HG03571 (cell line): ENCODE measurements around the gene THAP4.
A peak's percentile ranks its signal among the peaks of the same experiment; 100 is the strongest.

Experiments used
- ATAC-seq: cut with Tn5 transposase; IDR thresholded peaks from one replicate; pipeline ENCODE4 v1.9.1; 2021; ENCODE audit not compliant: unreplicated experiment

Gene THAP4

DNA sequence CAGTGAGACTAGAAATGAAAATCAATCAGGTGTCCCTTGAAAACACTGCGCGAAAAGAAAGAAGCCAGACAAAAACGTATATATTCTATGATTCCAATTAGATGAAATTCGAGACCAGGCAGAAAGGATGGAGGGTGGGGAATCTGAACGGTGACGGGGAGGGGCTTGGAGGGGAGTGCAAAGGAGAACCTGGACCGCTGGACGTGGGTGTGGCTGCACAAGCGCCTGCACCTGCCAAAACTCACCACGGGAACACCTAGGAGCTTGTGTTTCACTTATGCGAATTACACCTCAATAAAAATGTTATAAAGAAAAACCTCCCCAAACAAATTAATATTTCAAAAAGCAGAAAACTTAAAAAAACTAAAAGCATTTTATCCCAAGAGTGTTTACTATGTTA, 21.9 kb downstream of the THAP4 start:
- no peak for ATAC-seq

GRCh38 chr2:241613017-241613780, 23.8 kb downstream of the THAP4 start:
- no peak for ATAC-seq

DNA sequence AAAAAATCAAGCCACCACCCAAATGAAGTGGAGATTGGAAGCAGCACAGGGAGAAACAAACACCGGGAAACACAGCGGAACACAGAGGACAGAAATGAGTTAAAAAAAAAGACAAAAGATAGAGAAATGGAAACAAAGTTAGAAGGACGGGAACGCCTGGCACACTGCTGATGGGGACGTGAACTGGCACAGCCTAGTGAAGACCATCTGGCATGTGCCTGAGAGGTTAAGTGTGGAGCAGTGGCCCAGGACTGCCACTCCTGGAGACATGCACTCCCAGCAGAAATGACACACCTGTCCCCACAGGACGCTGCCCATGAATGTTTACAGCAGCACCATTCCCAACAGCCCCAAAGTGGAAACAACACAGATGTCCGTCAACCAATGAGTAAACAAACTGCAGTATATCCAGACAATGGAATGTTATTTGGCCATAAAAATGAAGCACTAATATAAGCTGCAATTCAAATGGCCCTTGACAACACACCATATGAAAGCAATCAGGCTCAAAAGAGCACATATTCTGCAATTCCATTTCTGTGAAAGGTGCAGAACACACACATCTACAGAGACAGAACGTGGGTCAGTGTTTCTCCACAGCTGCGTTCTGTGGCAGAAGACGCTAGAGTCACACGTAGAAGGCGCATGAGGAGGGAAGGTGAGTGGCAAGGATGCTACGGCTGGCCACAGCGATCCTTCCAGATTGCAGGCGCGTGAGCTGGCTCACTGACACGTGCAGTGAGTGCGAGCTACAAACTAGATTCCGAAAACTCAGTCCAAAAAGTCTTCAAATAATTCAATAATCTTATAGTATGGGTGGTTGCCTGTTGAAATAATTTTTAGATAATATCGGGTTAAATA, 24.6 kb downstream of the THAP4 start:
- ATAC-seq = no peak

DNA sequence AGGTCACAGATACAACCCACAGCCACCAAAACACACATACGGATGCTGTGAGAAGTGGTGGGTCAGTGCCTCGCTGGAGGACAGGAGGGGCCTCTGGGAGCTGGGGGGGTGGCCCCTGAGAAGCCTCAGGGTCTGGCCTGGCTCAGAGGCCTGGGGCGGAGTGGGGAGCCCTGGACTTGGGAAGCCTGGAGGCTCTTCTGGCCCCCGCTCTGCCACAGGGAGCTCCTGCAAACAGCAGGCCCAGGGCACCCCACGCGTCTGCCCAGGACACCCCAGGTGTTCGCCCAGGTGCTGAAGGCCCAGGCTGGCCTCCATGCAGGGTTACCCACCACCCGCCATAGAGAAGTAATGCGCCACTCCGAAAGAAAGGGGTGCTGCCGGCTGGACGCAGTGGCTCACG, 25.9 kb downstream of the THAP4 start:
- no peak for ATAC-seq

- peak; percentile 86 for ATAC-seq
Measured at GRCh38 chr2:241609859-241610793, 26.8 kb downstream of the THAP4 start.

DNA sequence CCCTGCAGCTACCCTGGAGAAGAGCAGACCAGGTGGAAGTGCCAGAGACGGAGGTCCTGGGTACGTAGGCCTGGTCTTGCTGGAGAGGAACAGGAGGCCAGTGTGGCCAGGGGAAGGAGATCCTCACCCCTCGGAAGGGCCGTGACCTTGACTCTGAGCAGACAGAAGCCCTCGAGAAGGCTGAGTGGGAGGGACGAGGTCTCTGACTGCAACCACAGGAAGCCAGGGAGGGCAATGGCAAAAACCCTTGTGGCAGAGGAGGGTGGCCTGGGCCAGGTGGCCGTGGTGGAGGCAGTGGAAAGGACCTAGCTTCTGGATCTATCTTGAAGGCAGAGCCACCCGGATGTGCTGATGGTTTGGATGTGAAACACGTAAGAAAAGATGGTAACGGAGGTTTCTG, 28.1 kb downstream of the THAP4 start:
- no peak for ATAC-seq

- no peak for ATAC-seq
Measured at GRCh38 chr2:241607162-241607885, 29.6 kb downstream of the THAP4 start.

- ATAC-seq = no peak
Measured at GRCh38 chr2:241606186-241606585, 30.8 kb downstream of the THAP4 start.

DNA sequence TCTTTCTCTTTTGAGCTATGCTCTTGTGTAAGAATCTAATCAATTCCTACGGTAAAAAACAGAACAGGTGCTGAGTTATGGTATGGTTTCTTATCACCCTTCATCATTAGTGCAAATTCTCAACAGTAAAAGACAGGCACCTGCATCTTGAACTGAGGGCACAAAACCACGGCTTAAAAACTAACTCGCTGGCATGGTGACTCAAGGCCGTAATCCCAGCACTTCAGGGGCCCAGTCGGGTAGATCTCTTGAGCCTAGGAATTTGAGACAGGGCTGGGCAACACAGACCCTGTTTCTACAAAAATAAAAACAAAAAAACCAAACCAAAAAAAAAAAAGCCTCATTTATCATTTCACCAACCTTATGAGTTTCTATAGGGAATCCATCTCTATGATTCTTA, 33.3 kb downstream of the THAP4 start:
- no peak for ATAC-seq

- no peak for ATAC-seq
Measured at GRCh38 chr2:241602720-241603119, 34.2 kb downstream of the THAP4 start.

GRCh38 chr2:241601841-241602240, 35.1 kb downstream of the THAP4 start:
- no peak for ATAC-seq

GRCh38 chr2:241599615-241600014, 37.3 kb downstream of the THAP4 start:
- ATAC-seq = no peak

DNA sequence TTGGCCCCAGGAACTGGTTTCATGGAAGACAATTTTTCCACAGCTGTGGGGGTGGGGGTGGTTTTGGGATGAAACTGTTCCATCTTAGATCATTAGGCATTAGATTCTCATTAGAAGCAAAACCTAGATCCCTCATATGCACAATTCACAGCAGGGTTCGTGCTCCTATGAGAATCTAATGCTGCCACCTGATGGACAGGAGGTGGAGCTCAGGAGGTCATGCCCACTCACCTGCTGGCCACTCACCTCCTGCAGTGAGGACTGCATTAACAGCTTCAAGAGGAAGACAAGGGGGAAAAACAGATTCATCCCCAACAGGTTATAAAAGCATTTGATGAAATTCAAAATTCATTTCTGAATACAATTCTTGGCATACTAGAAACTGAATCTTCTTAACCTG, 38.5 kb downstream of the THAP4 start:
- no peak for ATAC-seq

DNA sequence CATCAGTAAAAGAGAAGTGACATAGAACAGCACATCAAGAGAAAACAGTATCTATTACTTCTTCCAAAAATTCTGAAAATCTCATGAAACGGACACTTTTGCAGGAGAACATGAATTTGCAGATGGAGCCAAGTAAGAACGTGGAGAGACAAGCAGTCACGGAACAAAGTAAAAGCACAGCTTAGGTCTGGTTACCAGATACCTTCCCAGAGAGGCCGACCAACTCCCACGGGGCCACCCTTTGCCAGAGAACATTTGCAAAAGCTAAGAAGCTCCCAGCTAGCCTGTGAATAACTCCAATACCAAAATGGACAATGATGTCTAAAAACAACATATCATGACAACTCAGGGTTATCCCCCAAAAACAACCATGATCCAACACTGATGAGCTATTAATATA, 38.9 kb downstream of the THAP4 start:
- no peak for ATAC-seq

GRCh38 chr2:241597561-241597960, 39.4 kb downstream of the THAP4 start:
- no peak for ATAC-seq

- no peak for ATAC-seq
Measured at GRCh38 chr2:241595600-241596140, 41.3 kb downstream of the THAP4 start.

GRCh38 chr2:241593271-241593670, 43.7 kb downstream of the THAP4 start:
- ATAC-seq = no peak

GRCh38 chr2:241592126-241592845, 44.7 kb downstream of the THAP4 start:
- ATAC-seq = no peak
